MCF 10A (cell line): ENCODE data around the gene AFTPH. TPM values are rescaled to one million over a fixed set of nuclear protein-coding genes. Genes with fewer than 3 reads are reported as not detected.

ENCODE experiments used
- BruUV-seq: library from RNA; stranded (reverse); fragments of 400-500 nt; replicated peaks from 2 replicates; lab custom pipeline; 2021; lab: Mats Ljungman, UMichigan
- CTCF ChIA-PET: fragments of 300-600 bp; sonication (Branson Sonifier 250); formaldehyde crosslinking; extraction: SDS; loops from one replicate; lab custom pipeline; 2021; ENCODE audit warnings: antibody characterized with exemption, inconsistent platforms; lab: Yijun Ruan, JAX
- POLR2A ChIA-PET: fragments of 300-600, 350-650 bp; sonication (Branson Sonifier 250); formaldehyde crosslinking; extraction: SDS; loops from one replicate; lab custom pipeline; 2020; ENCODE audit warnings: antibody characterized with exemption, inconsistent platforms; lab: Yijun Ruan, JAX
- DNase-seq: peaks from one replicate; pipeline ENCODE4 v3.0.0-alpha.2; 2018; ENCODE audit not compliant: unreplicated experiment
- H3K27ac Mint-ChIP-seq: one replicate; pipeline ENCODE4 v1.8.0; 2022; ENCODE audit warnings: mild to moderate bottlenecking, low read depth, mixed read lengths; ENCODE audit not compliant: unreplicated experiment
- H3K27me3 Mint-ChIP-seq: one replicate; pipeline ENCODE4 v1.8.0; 2022; ENCODE audit warnings: mixed read lengths; ENCODE audit not compliant: insufficient read depth, unreplicated experiment
- H3K36me3 Mint-ChIP-seq: one replicate; pipeline ENCODE4 v1.8.0; 2022; ENCODE audit warnings: mild to moderate bottlenecking, moderate library complexity, mixed read lengths; ENCODE audit not compliant: insufficient read depth, unreplicated experiment
- H3K4me1 Mint-ChIP-seq: one replicate; pipeline ENCODE4 v1.8.0; 2022; ENCODE audit warnings: mixed read lengths; ENCODE audit not compliant: insufficient read depth, unreplicated experiment
- H3K4me3 Mint-ChIP-seq: one replicate; pipeline ENCODE4 v1.8.0; 2022; ENCODE audit warnings: mild to moderate bottlenecking, moderate library complexity, mixed read lengths; ENCODE audit not compliant: unreplicated experiment
- H3K9me3 Mint-ChIP-seq: one replicate; pipeline ENCODE4 v1.8.0; 2022; ENCODE audit warnings: mixed read lengths; ENCODE audit not compliant: unreplicated experiment
- intact Hi-C: fragments of 100-400 bp; cut with micrococcal nuclease; formaldehyde crosslinking; loops from 2 replicates; pipeline ENCODE4 v1.14.1; 2022
- total RNA-seq: library from RNA; stranded (reverse); gene quantifications from 2 replicates; pipeline ENCODE4 v1.2.3, GENCODE V29; 2022
- TF ChIP-seq, protein P1 (sequence below): fragments of 200-600 bp; IDR thresholded peaks from one replicate; pipeline ENCODE4 v1.8.0; 2022; ENCODE audit warnings: antibody characterized with exemption, mild to moderate bottlenecking; ENCODE audit not compliant: unreplicated experiment

The AFTPH gene
- total RNA-seq, 1 experiment from 2014 or later: 24.7 TPM

DNA sequence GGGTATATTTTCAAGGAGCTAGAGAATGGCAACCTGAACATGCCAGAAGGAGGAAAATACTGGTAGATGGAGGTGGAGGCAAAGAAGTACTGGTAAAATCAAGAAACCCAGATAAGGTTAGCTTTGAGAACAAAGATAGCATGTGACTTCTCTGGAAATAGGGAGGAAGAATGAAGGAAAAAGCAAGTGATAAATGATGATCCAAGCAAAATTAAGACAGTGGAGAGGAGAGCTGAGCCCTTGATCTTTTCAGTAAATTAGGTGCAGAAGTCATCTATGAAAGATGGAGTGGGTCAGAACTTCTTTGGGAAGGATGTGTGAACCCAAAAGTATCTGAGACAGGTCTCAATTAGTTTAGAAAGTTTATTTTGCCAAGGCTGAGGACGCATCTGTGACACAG, 25.7 kb upstream of the AFTPH start:
- no peak for DNase-seq
- POLR2A ChIA-PET: interaction anchor here (1.1 kb wide), 1 partner anchor 45 kb away, joined by 3 read pairs; no protein-coding TSS in a partner anchor
- Mint-ChIP-seq H3K36me3 (no peaks in the 10 kb centered on the region), H3K4me1 (no peaks in the 10 kb centered on the region), H3K4me3 (no peak overlapping the region), H3K27ac (no peak overlapping the region), H3K27me3 (peaks cover 13% of the 10 kb centered on the region), H3K9me3 (no peaks in the 10 kb centered on the region)
- no TSS peak for BruUV-seq
- TF ChIP-seq, protein P1, sequence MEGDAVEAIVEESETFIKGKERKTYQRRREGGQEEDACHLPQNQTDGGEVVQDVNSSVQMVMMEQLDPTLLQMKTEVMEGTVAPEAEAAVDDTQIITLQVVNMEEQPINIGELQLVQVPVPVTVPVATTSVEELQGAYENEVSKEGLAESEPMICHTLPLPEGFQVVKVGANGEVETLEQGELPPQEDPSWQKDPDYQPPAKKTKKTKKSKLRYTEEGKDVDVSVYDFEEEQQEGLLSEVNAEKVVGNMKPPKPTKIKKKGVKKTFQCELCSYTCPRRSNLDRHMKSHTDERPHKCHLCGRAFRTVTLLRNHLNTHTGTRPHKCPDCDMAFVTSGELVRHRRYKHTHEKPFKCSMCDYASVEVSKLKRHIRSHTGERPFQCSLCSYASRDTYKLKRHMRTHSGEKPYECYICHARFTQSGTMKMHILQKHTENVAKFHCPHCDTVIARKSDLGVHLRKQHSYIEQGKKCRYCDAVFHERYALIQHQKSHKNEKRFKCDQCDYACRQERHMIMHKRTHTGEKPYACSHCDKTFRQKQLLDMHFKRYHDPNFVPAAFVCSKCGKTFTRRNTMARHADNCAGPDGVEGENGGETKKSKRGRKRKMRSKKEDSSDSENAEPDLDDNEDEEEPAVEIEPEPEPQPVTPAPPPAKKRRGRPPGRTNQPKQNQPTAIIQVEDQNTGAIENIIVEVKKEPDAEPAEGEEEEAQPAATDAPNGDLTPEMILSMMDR: no peak
- CTCF ChIA-PET: interaction anchor here (1.0 to 7.9 kb wide), 5 partner anchors 11 to 167 kb away, joined by 3 to 44 read pairs (median 4); no protein-coding TSS in a partner anchor
- intact Hi-C loops: no loop called here

DNA sequence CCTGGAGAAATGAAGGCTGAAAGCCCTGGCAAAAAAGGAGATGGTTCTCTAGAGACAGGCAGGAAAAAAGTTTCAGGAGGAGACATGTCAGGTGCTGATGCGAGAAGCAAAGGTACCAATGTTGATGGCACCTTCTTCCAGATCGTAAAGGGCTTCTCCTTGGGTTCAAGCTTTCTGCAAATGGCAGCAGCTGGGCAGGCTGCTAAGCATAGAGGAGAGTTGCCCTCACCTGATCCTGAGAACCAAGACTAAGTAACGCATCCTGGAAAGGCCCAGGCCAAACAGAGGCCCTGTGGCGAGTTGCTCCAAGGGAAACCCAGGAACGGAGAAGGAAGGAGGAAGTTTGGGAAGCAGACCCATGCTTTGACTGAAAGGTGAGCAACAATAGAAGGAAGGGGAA, 23.6 kb upstream of the AFTPH start:
- no TSS peak for BruUV-seq
- H3K27me3 Mint-ChIP-seq: peaks cover 13% of the 10 kb centered on the region
- H3K4me1 Mint-ChIP-seq: peaks cover 9% of the 10 kb centered on the region
- intact Hi-C loops: no loop called here
- H3K27ac Mint-ChIP-seq: no peak overlapping the region
- H3K9me3 Mint-ChIP-seq: no peaks in the 10 kb centered on the region
- no peak overlapping the region for H3K4me3 Mint-ChIP-seq
- CTCF ChIA-PET: interaction anchor here (1.4 to 7.9 kb wide), 4 partner anchors 12 to 169 kb away, joined by 4 to 44 read pairs (median 10); no protein-coding TSS in a partner anchor
- TF ChIP-seq, protein P1: no peak
- no peaks in the 10 kb centered on the region for H3K36me3 Mint-ChIP-seq
- DNase-seq: no peak
- POLR2A ChIA-PET: no interaction called here

DNA sequence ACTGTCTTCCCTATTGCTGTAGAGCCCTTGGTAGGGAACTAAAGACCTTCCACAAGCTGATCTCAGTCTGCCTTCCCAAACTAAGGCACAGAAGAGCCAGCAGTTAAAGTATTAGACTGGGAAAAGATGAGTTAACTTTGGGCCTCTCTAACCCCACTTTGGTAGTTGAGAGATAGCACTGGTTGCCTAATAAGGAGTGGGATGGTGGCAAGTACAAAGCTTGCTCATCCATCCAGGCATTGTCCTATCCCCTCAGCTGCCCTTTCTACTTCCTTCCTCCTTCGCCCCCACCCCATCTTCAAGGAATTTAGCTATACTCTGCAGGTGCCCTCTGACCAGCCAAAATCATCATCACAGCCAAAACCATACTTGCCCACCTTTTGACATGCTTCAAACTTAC, 22.2 kb upstream of the AFTPH start:
- Mint-ChIP-seq H3K27me3 (peaks cover 13% of the 10 kb centered on the region), H3K4me3 (no peak overlapping the region), H3K36me3 (no peaks in the 10 kb centered on the region), H3K9me3 (no peaks in the 10 kb centered on the region), H3K4me1 (peaks cover 9% of the 10 kb centered on the region), H3K27ac (peak overlapping the region; percentile 32)
- intact Hi-C loops: no loop called here
- DNase-seq: no peak
- POLR2A ChIA-PET: interaction anchor here (0.7 to 2.0 kb wide), 2 partner anchors 21 to 152 kb away, joined by 3 to 5 read pairs; partner anchors contain the start of gene SERTAD2
- CTCF ChIA-PET: interaction anchor here (1.0 to 3.5 kb wide), 4 partner anchors 14 to 371 kb away, joined by 4 to 22 read pairs (median 12); no protein-coding TSS in a partner anchor
- TF ChIP-seq, protein P1: no peak
- no TSS peak for BruUV-seq

DNA sequence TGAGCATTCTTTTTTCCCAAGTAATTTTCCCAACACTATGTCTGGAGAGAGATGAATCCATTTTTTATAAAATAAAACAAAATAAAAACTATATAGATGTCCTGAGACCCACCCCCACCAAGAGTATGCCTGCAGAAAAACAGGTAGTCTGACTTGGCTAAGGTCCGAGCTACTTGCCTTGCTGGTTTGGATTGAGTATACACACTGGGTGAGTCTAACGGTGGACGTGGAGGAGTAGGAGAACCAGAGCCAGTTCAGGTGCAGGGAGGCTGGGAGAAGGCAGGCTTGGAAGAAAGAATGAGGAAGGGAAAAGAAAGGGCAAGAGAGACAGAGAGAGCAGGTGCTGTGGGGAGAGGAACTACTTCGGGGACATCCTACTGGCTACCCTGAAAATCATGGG, 21.3 kb upstream of the AFTPH start:
- TF ChIP-seq, protein P1: no peak
- intact Hi-C loops: no loop called here
- ChIA-PET CTCF (interaction anchor here (0.9 to 3.5 kb wide), 3 partner anchors 13 to 20 kb away, joined by 5 to 22 read pairs (median 15); no protein-coding TSS in a partner anchor), POLR2A (interaction anchor here (0.9 to 2.0 kb wide), 2 partner anchors 20 to 21 kb away, joined by 4 to 5 read pairs; partner anchors contain the start of gene AFTPH)
- peaks cover 12% of the 10 kb centered on the region for H3K27me3 Mint-ChIP-seq
- no peak for DNase-seq
- peaks cover 9% of the 10 kb centered on the region for H3K4me1 Mint-ChIP-seq
- no peaks in the 10 kb centered on the region for H3K36me3 Mint-ChIP-seq
- no peak overlapping the region for H3K27ac Mint-ChIP-seq
- H3K4me3 Mint-ChIP-seq: no peak overlapping the region
- no peaks in the 10 kb centered on the region for H3K9me3 Mint-ChIP-seq
- no TSS peak for BruUV-seq
